ENCODE results near the gene MAP4.
"Not testable (repeated sequence)": the region's sequence is repeated elsewhere in the genome, so short reads cannot be mapped to it uniquely, and the experiment has no call there.

The MAP4 gene

GRCh38 chr3:48016301-48016973, at the start of gene MAP4:
Gene MAP4 (minus strand): TSS chr3:48016416. CDS start chr3:47998860, 17,556 bp downstream.
- no peak for ATAC-seq
- Mint-ChIP-seq H3K4me1 (peaks cover 40% of the 10 kb centered on the region), H3K9me3 (no peaks in the 10 kb centered on the region), H3K4me3 (no peak within 1 kb of the TSS), H3K27me3 (no peaks in the 10 kb centered on the region), H3K27ac (peak within 1 kb of the TSS; percentile 64 to 83)
- DNase-seq: no peak

- no peak for ATAC-seq
- no peak overlapping the region for H3K4me3 Mint-ChIP-seq
- no peaks in the 10 kb centered on the region for H3K27me3 Mint-ChIP-seq
- no peak for DNase-seq
- peaks cover 8% of the 10 kb centered on the region for H3K4me1 Mint-ChIP-seq
- H3K9me3 Mint-ChIP-seq: no peaks in the 10 kb centered on the region
- no peak overlapping the region for H3K27ac Mint-ChIP-seq
Observed at GRCh38 chr3:48065035-48065434, 48.8 kb upstream of the MAP4 start.

GRCh38 chr3:48064292-48064829, 48.1 kb upstream of the MAP4 start:
- no peak for ATAC-seq
- H3K27me3 Mint-ChIP-seq: no peaks in the 10 kb centered on the region
- no peaks in the 10 kb centered on the region for H3K9me3 Mint-ChIP-seq
- no peak for DNase-seq
- no peak overlapping the region for H3K4me3 Mint-ChIP-seq
- H3K27ac Mint-ChIP-seq: no peak overlapping the region
- H3K4me1 Mint-ChIP-seq: peaks cover 13% of the 10 kb centered on the region

GRCh38 chr3:48061586-48061985, 45.4 kb upstream of the MAP4 start:
- not testable (repeated sequence) for H3K27me3 Mint-ChIP-seq, H3K9me3 Mint-ChIP-seq, ATAC-seq, H3K4me3 Mint-ChIP-seq, DNase-seq, H3K27ac Mint-ChIP-seq
- H3K4me1 Mint-ChIP-seq: peaks cover 16% of the 10 kb centered on the region

- H3K9me3 Mint-ChIP-seq: no peaks in the 10 kb centered on the region
- no peak overlapping the region for H3K4me3 Mint-ChIP-seq
- H3K27me3 Mint-ChIP-seq: no peaks in the 10 kb centered on the region
- no peak for DNase-seq
- peaks cover 11% of the 10 kb centered on the region for H3K4me1 Mint-ChIP-seq
- no peak for ATAC-seq
- peak overlapping the region in 1 of 2 donors; percentile 58 for H3K27ac Mint-ChIP-seq
Observed at GRCh38 chr3:48058091-48058490, 41.9 kb upstream of the MAP4 start.

- DNase-seq: no peak
- Mint-ChIP-seq H3K27me3 (no peaks in the 10 kb centered on the region), H3K4me1 (peaks cover 17% of the 10 kb centered on the region), H3K9me3 (no peaks in the 10 kb centered on the region), H3K4me3 (no peak overlapping the region), H3K27ac (no peak overlapping the region)
- no peak for ATAC-seq
Observed at GRCh38 chr3:48057521-48057920, 41.3 kb upstream of the MAP4 start.

- H3K4me3 Mint-ChIP-seq: no peak overlapping the region
- H3K4me1 Mint-ChIP-seq: peaks cover 7% of the 10 kb centered on the region
- no peaks in the 10 kb centered on the region for H3K27me3 Mint-ChIP-seq
- no peak overlapping the region for H3K27ac Mint-ChIP-seq
- ATAC-seq: no peak
- H3K9me3 Mint-ChIP-seq: no peaks in the 10 kb centered on the region
- no peak for DNase-seq
Observed at GRCh38 chr3:48047841-48048464, 31.7 kb upstream of the MAP4 start.

- H3K9me3 Mint-ChIP-seq: no peaks in the 10 kb centered on the region
- ATAC-seq: peak; percentile 98
- peak in 1 of 2 donors; percentile 18 for DNase-seq
- H3K27me3 Mint-ChIP-seq: no peaks in the 10 kb centered on the region
- no peak overlapping the region for H3K27ac Mint-ChIP-seq
- H3K4me1 Mint-ChIP-seq: peaks cover 20% of the 10 kb centered on the region
- H3K4me3 Mint-ChIP-seq: no peak overlapping the region
Observed at GRCh38 chr3:48042071-48042760, 26.0 kb upstream of the MAP4 start.

GRCh38 chr3:48039487-48040190, 23.4 kb upstream of the MAP4 start:
- ATAC-seq (no peak), DNase-seq (no peak)

GRCh38 chr3:48038971-48039481, 22.8 kb upstream of the MAP4 start:
- ATAC-seq (no peak), DNase-seq (no peak)
- Mint-ChIP-seq H3K4me3 (no peak overlapping the region), H3K27me3 (no peaks in the 10 kb centered on the region), H3K4me1 (peaks cover 33% of the 10 kb centered on the region), H3K27ac (no peak overlapping the region), H3K9me3 (no peaks in the 10 kb centered on the region)

More at GRCh38 chr3:48039487-48040190, 23.4 kb upstream of the MAP4 start:
- H3K9me3 Mint-ChIP-seq: no peaks in the 10 kb centered on the region
- H3K27me3 Mint-ChIP-seq: no peaks in the 10 kb centered on the region
- no peak overlapping the region for H3K27ac Mint-ChIP-seq
- no peak overlapping the region for H3K4me3 Mint-ChIP-seq
- H3K4me1 Mint-ChIP-seq: peaks cover 27% of the 10 kb centered on the region

- Mint-ChIP-seq H3K4me1 (peaks cover 33% of the 10 kb centered on the region), H3K4me3 (peak overlapping the region; percentile 21 to 25), H3K27me3 (no peaks in the 10 kb centered on the region), H3K9me3 (no peaks in the 10 kb centered on the region), H3K27ac (peak overlapping the region; percentile 48 to 77)
- DNase-seq (no peak), ATAC-seq (peak; percentile 90)
Observed at GRCh38 chr3:48034000-48034516, 17.8 kb upstream of the MAP4 start.

- H3K27ac Mint-ChIP-seq: peak overlapping the region in 1 of 2 donors; percentile 53
- DNase-seq (no peak), ATAC-seq (peak; percentile 77)
- H3K4me1 Mint-ChIP-seq: peaks cover 30% of the 10 kb centered on the region
- H3K27me3 Mint-ChIP-seq: no peaks in the 10 kb centered on the region
- H3K9me3 Mint-ChIP-seq: no peaks in the 10 kb centered on the region
- H3K4me3 Mint-ChIP-seq: peak overlapping the region in 1 of 2 donors; percentile 46
Observed at GRCh38 chr3:48030188-48030587, 14.0 kb upstream of the MAP4 start.

- Mint-ChIP-seq H3K9me3 (no peaks in the 10 kb centered on the region), H3K4me3 (no peak overlapping the region), H3K27ac (no peak overlapping the region), H3K4me1 (peaks cover 29% of the 10 kb centered on the region), H3K27me3 (no peaks in the 10 kb centered on the region)
- ATAC-seq (no peak), DNase-seq (no peak)
Observed at GRCh38 chr3:48026951-48027908, 11.0 kb upstream of the MAP4 start.

- DNase-seq (no peak), ATAC-seq (no peak)
- Mint-ChIP-seq H3K27ac (no peak overlapping the region), H3K27me3 (no peaks in the 10 kb centered on the region), H3K4me1 (peaks cover 34% of the 10 kb centered on the region), H3K9me3 (no peaks in the 10 kb centered on the region), H3K4me3 (no peak overlapping the region)
Observed at GRCh38 chr3:48026098-48026497, 9.9 kb upstream of the MAP4 start.

Data from stimulated activated naive CD8-positive, alpha-beta T cell treated with anti-CD3 and anti-CD28 coated beads, Interleukin-15, amount 100 ng/mL, for 72 hours (primary cell).